Skin epidermis (tissue), 12 donors: ENCODE measurements around the gene UBLCP1.

ENCODE experiments used
- H3K27ac ChIP-seq, 21 experiments: fragments of 200-600 bp; sonication (generic) in 11 of 21; one replicate each; pipeline ENCODE4 v1.5.0; 2020; ENCODE audit warnings: mild to moderate bottlenecking in 3 of 21, inconsistent platforms in 2 of 21, moderate library complexity in 2 of 21
- H3K4me3 ChIP-seq, 7 experiments: fragments of 200-600 bp; sonication (generic) in 2 of 7; one replicate each; pipeline ENCODE4 v1.5.0; 2020; ENCODE audit warnings: inconsistent platforms in 2 of 7, mild to moderate bottlenecking in 2 of 7, moderate library complexity in 1 of 7

UBLCP1 gene

GRCh38 chr5:159304961-159305595 is 42.0 kb downstream of the UBLCP1 start:
- Histone ChIP-seq H3K4me3 (no peak overlapping the region), H3K27ac (no peak overlapping the region)

DNA sequence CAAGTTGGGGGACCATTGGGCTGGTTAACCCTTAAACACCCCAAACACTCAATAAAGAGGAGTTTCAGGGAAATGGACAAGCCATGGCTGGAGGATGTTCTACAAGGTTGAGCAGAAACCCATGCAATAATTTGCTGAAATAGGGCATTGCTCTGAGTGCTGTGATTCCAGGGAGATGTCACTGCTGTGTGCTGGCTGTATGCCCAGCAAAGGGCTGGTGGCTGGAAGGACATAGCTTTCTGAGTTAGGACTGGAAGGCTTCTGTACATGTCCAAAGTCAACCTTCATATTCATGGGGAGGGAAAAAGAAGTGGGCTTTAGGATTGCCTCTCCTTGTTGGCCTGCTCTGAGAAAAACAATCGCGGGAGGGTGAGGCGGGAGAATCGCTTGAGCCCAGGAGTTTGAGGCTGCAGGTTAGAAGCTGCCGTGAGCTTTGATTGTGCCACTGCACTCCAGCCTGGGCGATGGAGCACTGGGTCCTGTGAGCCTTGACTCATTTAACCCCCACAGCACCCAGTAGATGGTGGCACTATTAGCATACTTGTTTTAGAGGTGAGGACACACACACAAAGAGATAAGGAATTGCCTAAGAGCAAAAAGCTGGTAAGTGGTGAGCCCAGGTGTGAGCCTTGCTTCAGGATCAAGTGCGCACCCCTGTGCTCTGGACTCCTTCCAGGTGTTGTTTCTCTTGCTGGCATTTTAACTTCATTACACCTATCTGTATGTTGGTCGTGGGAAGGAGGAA is 46.8 kb downstream of the UBLCP1 start:
- Histone ChIP-seq H3K4me3 (no peak overlapping the region), H3K27ac (peak overlapping the region in 1 of 21 experiments; percentile 8)

DNA sequence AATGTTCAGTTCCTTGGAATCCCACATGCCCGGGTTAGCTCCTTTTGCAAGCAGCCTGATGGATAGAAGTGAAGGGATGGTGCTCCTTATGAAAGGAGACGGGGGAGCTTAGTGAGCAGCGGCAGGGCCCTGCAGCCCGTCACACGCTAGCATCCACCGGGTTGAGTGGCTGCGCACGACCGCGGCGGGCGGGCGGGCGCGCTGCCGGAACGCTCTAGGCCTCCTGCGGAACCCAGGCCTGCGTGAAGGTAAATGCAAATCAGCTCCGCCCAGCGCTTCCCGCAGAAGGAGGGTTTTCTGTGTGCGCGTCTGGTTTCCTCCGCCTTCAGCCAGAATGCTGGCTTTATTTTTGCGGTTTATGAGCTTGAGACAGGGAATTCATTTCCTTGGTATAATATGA is 47.4 kb downstream of the UBLCP1 start:
- Histone ChIP-seq H3K27ac (peak overlapping the region in 1 of 21 experiments; percentile 8), H3K4me3 (peak overlapping the region in 2 of 7 experiments; percentile 1 to 23)

DNA sequence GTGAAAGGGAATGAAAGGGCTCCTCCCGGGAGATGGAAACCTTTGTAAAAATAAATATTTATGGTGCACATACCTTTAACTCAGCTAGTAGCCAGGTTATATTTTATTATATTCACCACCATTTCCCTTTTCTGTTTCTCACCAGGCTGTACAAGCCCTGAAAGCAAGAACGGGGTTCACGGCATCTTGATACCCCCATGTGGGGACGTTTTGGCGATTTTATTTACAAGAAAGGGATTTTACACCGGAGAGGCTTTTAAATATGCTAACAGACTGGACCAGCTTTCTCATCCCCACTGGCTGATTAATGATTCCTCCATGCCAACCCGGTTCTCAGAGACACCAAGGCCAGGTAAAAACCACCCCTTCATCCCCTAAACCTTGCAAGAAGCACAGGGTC is 48.0 kb downstream of the UBLCP1 start:
- Histone ChIP-seq H3K27ac (no peak overlapping the region), H3K4me3 (peak overlapping the region in 1 of 7 experiments; percentile 23)

DNA sequence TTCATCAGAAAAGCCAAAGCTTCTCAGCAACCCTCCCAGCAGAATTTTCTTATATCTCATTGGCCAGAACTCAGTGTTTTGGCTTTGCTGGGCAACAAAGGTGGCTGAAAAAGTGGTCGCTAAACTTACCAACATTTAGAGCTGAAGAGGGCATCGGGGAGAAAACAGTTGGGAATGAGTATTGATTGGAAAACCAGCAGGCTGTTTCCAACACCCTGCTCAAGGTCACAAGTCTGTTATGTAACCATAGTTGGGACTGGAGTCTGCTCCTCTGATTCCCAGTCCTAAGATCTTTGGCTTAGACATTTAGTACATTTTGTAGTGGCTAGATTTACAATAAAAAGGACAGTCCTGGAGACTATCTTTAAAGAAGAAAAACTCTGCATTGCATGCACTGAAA is 50.1 kb downstream of the UBLCP1 start:
- H3K27ac ChIP-seq: no peak overlapping the region

GRCh38 chr5:159316519-159317383 is 53.7 kb downstream of the UBLCP1 start:
- Histone ChIP-seq H3K27ac (no peak overlapping the region), H3K4me3 (no peak overlapping the region)

More for the DNA sequence above, 50.1 kb downstream of the UBLCP1 start:
- no peak overlapping the region for H3K4me3 ChIP-seq

GRCh38 chr5:159317849-159318248 is 54.8 kb downstream of the UBLCP1 start:
- Histone ChIP-seq H3K27ac (no peak overlapping the region), H3K4me3 (no peak overlapping the region)

DNA sequence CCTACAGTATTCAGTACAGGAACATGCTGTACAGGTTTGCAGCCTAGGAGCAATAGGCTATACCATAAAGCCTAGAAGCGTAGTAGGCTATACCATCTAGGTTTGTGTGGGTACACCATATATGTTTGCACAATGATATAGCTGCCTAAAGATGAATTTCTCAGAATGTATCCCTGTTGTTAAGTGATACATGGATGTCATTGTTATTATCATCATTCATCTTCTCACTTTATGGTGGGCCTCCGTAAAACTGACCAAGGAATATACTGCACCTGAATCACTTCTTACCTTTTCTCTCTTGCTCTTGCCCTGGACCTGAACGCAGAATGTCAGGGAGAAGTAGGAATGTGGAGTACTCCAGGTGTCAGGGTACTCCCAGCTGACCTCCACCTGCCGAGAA is 55.4 kb downstream of the UBLCP1 start:
- Histone ChIP-seq H3K27ac (no peak overlapping the region), H3K4me3 (no peak overlapping the region)

- no peak overlapping the region for H3K4me3 ChIP-seq
- H3K27ac ChIP-seq: no peak overlapping the region
Measured at GRCh38 chr5:159319363-159319762, 56.3 kb downstream of the UBLCP1 start.

- Histone ChIP-seq H3K27ac (no peak overlapping the region), H3K4me3 (no peak overlapping the region)
Measured at GRCh38 chr5:159319832-159320231, 56.7 kb downstream of the UBLCP1 start.

- no peak overlapping the region for H3K4me3 ChIP-seq
- no peak overlapping the region for H3K27ac ChIP-seq
Measured at GRCh38 chr5:159322180-159322579, 59.1 kb downstream of the UBLCP1 start.

GRCh38 chr5:159324102-159324755 is 61.1 kb downstream of the UBLCP1 start:
- H3K4me3 ChIP-seq: no peak overlapping the region
- no peak overlapping the region for H3K27ac ChIP-seq

DNA sequence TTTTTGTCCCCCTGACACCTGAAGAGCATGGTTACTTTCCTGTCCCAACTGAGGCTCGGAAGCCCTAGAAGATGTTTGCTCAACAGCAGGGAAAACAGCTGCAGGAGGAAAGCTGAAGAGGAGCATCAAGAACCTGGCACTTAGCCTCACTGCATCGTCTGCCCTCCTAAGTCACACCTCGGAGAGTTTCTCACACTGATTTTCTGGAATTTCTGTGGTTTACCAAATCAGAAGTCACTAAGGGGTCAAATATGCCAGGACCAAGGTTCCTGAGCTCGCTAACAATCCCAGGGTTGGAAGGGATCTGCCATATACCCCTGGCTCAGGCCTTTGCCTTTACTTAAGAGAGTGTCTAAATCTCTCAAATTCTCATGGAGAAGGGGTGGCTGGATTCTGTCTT is 61.9 kb downstream of the UBLCP1 start:
- Histone ChIP-seq H3K4me3 (no peak overlapping the region), H3K27ac (peak overlapping the region in 1 of 21 experiments; percentile 2)

DNA sequence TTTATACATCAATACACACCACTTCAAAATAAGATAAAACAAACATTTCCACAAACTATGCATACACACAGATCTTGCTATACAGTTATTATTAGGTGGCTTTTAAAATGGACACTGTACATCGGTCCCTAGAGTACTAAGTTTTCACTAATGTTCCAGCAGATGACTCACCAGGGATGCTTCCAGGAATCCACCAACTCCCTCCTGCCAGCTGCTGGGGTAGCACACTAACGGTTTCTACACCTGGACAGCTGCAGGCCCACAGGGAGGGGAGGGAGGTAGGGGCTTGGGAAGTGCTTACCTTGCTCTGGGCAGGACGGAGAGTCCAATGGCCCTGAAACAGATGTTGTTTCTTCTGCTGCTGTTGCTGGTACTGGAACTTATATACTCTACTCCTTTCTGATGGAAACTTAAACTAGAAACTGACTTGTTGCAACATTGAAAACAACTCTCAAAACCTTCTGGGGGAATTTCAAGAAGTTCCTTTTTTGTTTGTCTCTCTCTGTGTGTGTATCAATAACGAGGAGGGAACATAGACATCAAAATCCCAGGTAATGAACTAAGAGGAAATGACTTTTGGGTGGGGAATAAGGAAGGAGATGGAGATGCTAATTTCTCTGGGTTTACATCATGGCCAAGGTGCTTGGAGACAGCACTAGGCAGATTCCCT is 67.2 kb downstream of the UBLCP1 start, which contains the start of gene IL12B:
Gene IL12B, minus strand, starts transcription at position 357 of the 670 bp plus-strand sequence. CDS start 3,705 bp downstream, outside the sequence.
- H3K4me3 ChIP-seq: peak within 1 kb of the TSS; percentile 24 to 42 (median 29)
- H3K27ac ChIP-seq: peak within 1 kb of the TSS in 2 of 21 experiments; percentile 62 to 63

DNA sequence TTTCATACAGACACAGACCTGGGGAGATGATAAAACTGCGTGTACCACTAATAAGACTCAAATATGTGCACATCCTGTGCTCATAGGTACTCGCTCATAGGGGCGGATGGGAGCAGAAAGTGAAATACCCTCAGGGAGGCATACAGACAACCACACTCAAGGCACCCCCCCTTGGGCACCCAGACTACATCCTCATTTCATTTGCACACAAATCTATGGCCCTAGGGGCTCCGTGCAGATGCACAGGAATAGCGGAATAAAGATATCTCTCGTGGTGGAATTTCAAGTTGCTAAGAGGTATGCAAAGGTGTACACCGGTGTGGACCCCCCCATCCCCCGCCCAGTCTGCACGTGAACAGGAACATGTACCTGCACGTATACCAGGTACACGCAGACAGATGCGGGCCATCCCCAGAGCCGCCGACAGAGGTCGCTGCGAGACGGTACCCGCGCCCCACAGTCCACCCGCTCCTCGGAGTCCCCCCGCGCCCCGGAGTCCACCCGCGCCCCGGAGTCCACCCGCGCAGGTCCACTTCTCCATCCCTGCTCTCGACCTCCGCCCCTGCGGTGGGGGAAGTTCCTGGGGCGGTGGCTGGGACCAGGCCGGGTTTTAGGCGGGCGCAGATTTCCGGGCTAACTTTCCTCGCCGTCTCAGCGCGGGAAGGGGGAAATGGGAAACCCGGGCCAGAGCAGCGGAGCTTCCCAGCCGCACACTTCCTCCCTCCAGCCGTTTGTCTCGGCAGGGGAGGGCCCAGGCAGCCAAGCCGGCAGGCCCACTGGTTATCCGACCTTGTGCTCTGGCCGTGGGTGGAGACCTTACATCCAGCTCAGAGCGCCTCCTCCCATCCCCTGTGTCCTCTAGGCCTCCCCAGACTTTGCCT is 68.2 kb downstream of the UBLCP1 start:
- peak overlapping the region; percentile 24 to 42 (median 29) for H3K4me3 ChIP-seq
- H3K27ac ChIP-seq: peak overlapping the region in 11 of 21 experiments; percentile 11 to 68 (median 37)

DNA sequence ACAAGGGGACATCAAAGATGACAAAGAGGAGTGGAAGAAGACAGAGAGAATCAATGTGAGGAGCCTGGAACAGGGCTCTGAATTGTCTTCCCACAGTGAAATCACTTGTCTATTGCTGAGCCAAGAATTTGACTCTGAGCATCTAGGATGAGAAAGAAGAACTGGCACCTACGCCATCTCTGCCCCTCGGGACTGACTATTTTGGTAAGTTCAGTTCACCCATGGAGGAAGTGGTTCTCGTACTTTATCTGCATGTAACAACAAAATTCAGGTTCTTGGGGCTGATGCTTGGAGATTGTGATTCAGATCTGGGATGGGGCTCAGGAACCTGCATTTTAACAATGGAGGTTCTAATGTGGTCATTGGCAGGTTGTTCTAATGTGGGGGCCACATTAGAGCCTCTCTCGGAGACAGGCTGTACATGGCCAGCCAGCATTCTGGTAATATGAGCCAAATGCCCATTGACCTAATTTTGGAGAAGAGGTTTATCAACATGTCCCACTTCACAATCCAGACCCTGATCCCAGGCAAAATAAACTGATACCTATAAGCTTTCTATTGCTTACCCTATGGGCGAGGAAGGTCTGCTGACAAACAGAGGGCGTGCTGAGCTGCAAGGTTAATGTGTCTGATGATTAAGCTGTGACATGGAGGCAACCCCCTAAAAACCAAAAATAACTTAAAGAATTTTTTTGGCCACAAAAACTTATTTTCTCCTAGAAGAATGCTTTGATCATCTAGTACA is 69.9 kb downstream of the UBLCP1 start:
- no peak overlapping the region for H3K4me3 ChIP-seq
- H3K27ac ChIP-seq: no peak overlapping the region

DNA sequence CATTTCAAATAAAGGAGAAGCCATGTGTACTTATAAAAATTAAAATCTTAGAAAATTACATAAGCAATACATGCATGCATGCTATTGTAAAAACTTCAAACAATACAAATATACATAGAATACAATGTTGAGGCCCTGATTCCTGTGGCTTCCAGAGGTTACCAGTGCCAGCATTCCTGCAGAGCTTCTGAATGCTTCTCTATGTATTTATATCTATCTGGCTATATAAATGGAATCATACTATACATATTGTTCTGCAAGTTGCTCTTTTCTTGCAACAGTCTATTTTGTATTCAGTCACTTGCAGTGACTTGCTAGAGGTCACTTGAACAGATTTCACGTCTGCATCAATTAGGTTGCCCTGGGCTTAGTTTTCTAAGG is 70.4 kb downstream of the UBLCP1 start:
- H3K4me3 ChIP-seq: no peak overlapping the region
- no peak overlapping the region for H3K27ac ChIP-seq
